C4-2B (cell line): ENCODE results near the gene PRKCI.

ENCODE experiments used
- ZFX ChIP-seq: fragments of 450-650 bp; IDR thresholded peaks from 2 replicates; pipeline ENCODE4 v1.6.1; 2017
- TF ChIP-seq, protein P1 (sequence below): fragments of 450-650 bp; conservative IDR thresholded peaks from 2 replicates; pipeline ENCODE4 v1.5.1; 2017; ENCODE audit warnings: mild to moderate bottlenecking

DNA sequence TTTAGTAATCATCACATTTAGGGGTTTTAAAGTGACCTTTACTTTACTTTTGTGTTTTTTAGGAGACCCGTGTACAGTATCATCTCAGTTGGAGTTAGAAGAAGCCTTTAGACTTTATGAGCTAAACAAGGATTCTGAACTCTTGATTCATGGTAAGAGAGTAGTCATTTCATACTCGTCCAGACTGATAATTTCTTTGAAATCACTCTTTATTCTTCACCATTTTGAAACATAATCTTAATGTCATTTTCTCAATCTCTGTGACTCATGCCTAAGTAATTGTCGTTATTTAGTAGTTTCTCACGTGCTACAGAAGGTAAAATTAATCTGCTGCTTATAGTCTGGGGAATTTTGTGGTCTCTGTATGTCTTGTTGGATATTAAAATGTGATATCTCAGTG, 37.7 kb downstream of the PRKCI start:
- TF ChIP-seq, protein P1, sequence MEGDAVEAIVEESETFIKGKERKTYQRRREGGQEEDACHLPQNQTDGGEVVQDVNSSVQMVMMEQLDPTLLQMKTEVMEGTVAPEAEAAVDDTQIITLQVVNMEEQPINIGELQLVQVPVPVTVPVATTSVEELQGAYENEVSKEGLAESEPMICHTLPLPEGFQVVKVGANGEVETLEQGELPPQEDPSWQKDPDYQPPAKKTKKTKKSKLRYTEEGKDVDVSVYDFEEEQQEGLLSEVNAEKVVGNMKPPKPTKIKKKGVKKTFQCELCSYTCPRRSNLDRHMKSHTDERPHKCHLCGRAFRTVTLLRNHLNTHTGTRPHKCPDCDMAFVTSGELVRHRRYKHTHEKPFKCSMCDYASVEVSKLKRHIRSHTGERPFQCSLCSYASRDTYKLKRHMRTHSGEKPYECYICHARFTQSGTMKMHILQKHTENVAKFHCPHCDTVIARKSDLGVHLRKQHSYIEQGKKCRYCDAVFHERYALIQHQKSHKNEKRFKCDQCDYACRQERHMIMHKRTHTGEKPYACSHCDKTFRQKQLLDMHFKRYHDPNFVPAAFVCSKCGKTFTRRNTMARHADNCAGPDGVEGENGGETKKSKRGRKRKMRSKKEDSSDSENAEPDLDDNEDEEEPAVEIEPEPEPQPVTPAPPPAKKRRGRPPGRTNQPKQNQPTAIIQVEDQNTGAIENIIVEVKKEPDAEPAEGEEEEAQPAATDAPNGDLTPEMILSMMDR, result no peak
- no peak for TF ChIP-seq ZFX
